CD14-positive monocyte (primary cell): Measurements from ENCODE around the gene PADI6. TPM values are rescaled to one million over a fixed set of nuclear protein-coding genes. Genes with fewer than 3 reads are reported as not detected.

Experiments
- DNase-seq, 3 donors: peaks; one replicate each; pipeline ENCODE4 v3.0.0-alpha.2; 2011 to 2022
- H2AFZ ChIP-seq: 2 replicates; pipeline ENCODE4 v1.6.0; 2012; ENCODE audit warnings: mild to moderate bottlenecking, low read depth, low read length, inconsistent platforms; ENCODE audit not compliant: insufficient read depth, poor library complexity, severe bottlenecking
- H3K27ac ChIP-seq, 2 donors: 1 replicate in 1 of 2; 2 replicates in 1 of 2; pipeline ENCODE4 v1.5.1; 2012 to 2013; ENCODE audit warnings: low read length in 2 of 2, control low read depth in 1 of 2, inconsistent platforms in 1 of 2, low read depth in 1 of 2, mild to moderate bottlenecking in 1 of 2
- H3K27me3 ChIP-seq, 2 donors: one replicate each; pipeline versions ENCODE4 v1.6.0 to v1.6.1; 2011 to 2013; ENCODE audit warnings: low read length in 2 of 2; ENCODE audit not compliant: control insufficient read depth in 2 of 2, insufficient read depth in 2 of 2
- H3K36me3 ChIP-seq, 2 donors: replicated peaks in 1 of 2; 1 replicate in 1 of 2; 2 replicates in 1 of 2; pipeline versions ENCODE4 v1.5.1 to v1.6.1; 2012 to 2013; ENCODE audit warnings: low read length in 2 of 2, control low read depth in 1 of 2, inconsistent platforms in 1 of 2, mild to moderate bottlenecking in 1 of 2; ENCODE audit not compliant: insufficient read depth in 2 of 2, control insufficient read depth in 1 of 2
- H3K4me1 ChIP-seq, 2 donors: 1 replicate in 1 of 2; 2 replicates in 1 of 2; pipeline versions ENCODE4 v1.5.1 to v1.6.1; 2012 to 2013; ENCODE audit warnings: low read length in 2 of 2, control low read depth in 1 of 2, inconsistent platforms in 1 of 2, mild to moderate bottlenecking in 1 of 2, moderate library complexity in 1 of 2; ENCODE audit not compliant: insufficient read depth in 2 of 2, control insufficient read depth in 1 of 2
- H3K4me2 ChIP-seq: replicated peaks from 2 replicates; pipeline ENCODE3; 2012; ENCODE audit warnings: low read length, moderate library complexity, mild to moderate bottlenecking; ENCODE audit not compliant: poor library complexity, severe bottlenecking; ENCODE audit errors: extremely low read depth
- H3K4me3 ChIP-seq, 3 experiments: fragments of 200-600 bp in 1 of 3; sonication (generic) in 1 of 3; replicated peaks in 1 of 3; 1 replicate in 2 of 3; 2 replicates in 1 of 3; pipeline ENCODE4 v1.5.1; 2011 to 2013; ENCODE audit warnings: low read length in 3 of 3, mild to moderate bottlenecking in 3 of 3, control low read depth in 2 of 3, low read depth in 2 of 3, inconsistent platforms in 1 of 3, moderate library complexity in 1 of 3
- H3K79me2 ChIP-seq: 2 replicates; pipeline ENCODE4 v1.6.0; 2012; ENCODE audit warnings: mild to moderate bottlenecking, control low read depth, inconsistent platforms, low read length, moderate library complexity; ENCODE audit not compliant: insufficient read depth
- H3K9ac ChIP-seq: 2 replicates; pipeline ENCODE4 v1.6.0; 2017; ENCODE audit warnings: low read length, mild to moderate bottlenecking; ENCODE audit not compliant: insufficient read depth, poor library complexity, severe bottlenecking
- H3K9me3 ChIP-seq, 2 donors: replicated peaks in 1 of 2; 1 replicate in 1 of 2; 2 replicates in 1 of 2; pipeline versions ENCODE4 v1.5.1 to v1.6.1; 2012 to 2013; ENCODE audit warnings: low read length in 2 of 2, control low read depth in 1 of 2; ENCODE audit not compliant: control insufficient read depth in 1 of 2, insufficient read depth in 1 of 2
- H4K20me1 ChIP-seq: 2 replicates; pipeline ENCODE4 v1.6.0; 2012; ENCODE audit warnings: mild to moderate bottlenecking, low read length, control low read depth, moderate library complexity; ENCODE audit not compliant: insufficient read depth
- H3K27ac Mint-ChIP-seq, 7 donors: one replicate each; pipeline ENCODE4 v1.8.0; 2020; ENCODE audit warnings: mild to moderate bottlenecking in 7 of 7, mixed read lengths in 7 of 7, moderate library complexity in 6 of 7, inconsistent platforms in 2 of 7
- H3K27me3 Mint-ChIP-seq, 3 donors: one replicate each; pipeline ENCODE4 v1.8.0; 2021 to 2022; ENCODE audit warnings: low read depth in 3 of 3, mild to moderate bottlenecking in 3 of 3, mixed read lengths in 3 of 3, moderate library complexity in 3 of 3, inconsistent platforms in 1 of 3
- H3K36me3 Mint-ChIP-seq, 2 donors: one replicate each; pipeline ENCODE4 v1.8.0; 2020; ENCODE audit warnings: mixed read lengths in 2 of 2, inconsistent platforms in 1 of 2, mild to moderate bottlenecking in 1 of 2
- H3K4me1 Mint-ChIP-seq: one replicate; pipeline ENCODE4 v1.8.0; 2020; ENCODE audit warnings: mild to moderate bottlenecking, mixed read lengths
- H3K4me3 Mint-ChIP-seq, 2 donors: one replicate each; pipeline ENCODE4 v1.8.0; 2020; ENCODE audit warnings: mild to moderate bottlenecking in 2 of 2, mixed read lengths in 2 of 2, moderate library complexity in 1 of 2
- H3K9me3 Mint-ChIP-seq, 7 donors: one replicate each; pipeline ENCODE4 v1.8.0; 2020 to 2022; ENCODE audit warnings: mixed read lengths in 7 of 7, mild to moderate bottlenecking in 6 of 7, moderate library complexity in 6 of 7, inconsistent platforms in 2 of 7
- CTCF ChIP-seq: fragments of 200-600 bp; IDR thresholded peaks from one replicate; pipeline ENCODE4 v1.8.0; 2022; ENCODE audit warnings: antibody characterized with exemption, mild to moderate bottlenecking
- WGBS: methylation state at CpG from one replicate; pipeline ENCODE4 v1.1.5; 2013; ENCODE audit warnings: missing lambda C conversion rate; ENCODE audit not compliant: insufficient coverage; 5-methylcytosine and 5-hydroxymethylcytosine counted together
- intact Hi-C, 2 donors: fragments of 100-400 bp; cut with micrococcal nuclease; formaldehyde crosslinking; loops; one replicate each; pipeline versions ENCODE4 v1.15.0 to v1.15.1; 2023
- polyA plus RNA-seq, 3 donors: library from polyadenylated mRNA; depleted of rRNA in 1 of 3; unstranded in 2 of 3; stranded (reverse) in 1 of 3; fragments of 300-500 nt in 2 of 3; fragments of >200 nt in 1 of 3; fragmentation: Illumina TruSeq in 2 of 3; gene quantifications; 1 replicate in 2 of 3; 2 replicates in 1 of 3; pipeline ENCODE4 v1.2.3, GENCODE V29; 2012 to 2021

PADI6 gene
- polyA plus RNA-seq, 3 donors, result 0.66 to 0.83 (median 0.78) TPM

- WGBS, result 93% methylated on average over 9 of the region's 10 CpGs
Measured at GRCh38 chr1:17375651-17376050, 3.7 kb downstream of the PADI6 start.

GRCh38 chr1:17377325-17377953, 5.4 kb downstream of the PADI6 start:
- Histone ChIP-seq H3K27ac (no peak overlapping the region), H2AFZ (no peak overlapping the region), H3K4me2 (no peak overlapping the region), H3K36me3 (no peaks in the 10 kb centered on the region), H3K79me2 (no peaks in the 10 kb centered on the region), H3K4me1 (peaks cover 0 to 9% of the 10 kb centered on the region in 2 donors), H4K20me1 (no peaks in the 10 kb centered on the region), H3K4me3 (no peak overlapping the region), H3K27me3 (no peaks in the 10 kb centered on the region), H3K9me3 (no peaks in the 10 kb centered on the region), H3K9ac (no peak overlapping the region)
- Mint-ChIP-seq H3K4me1 (peaks cover 6% of the 10 kb centered on the region), H3K36me3 (no peaks in the 10 kb centered on the region), H3K27ac (no peak overlapping the region), H3K9me3 (no peaks in the 10 kb centered on the region), H3K4me3 (peak overlapping the region in 1 of 2 donors; percentile 9), H3K27me3 (peaks cover 3 to 11% (median 4%) of the 10 kb centered on the region in 3 donors)
- WGBS, result 66% methylated on average over 16 of the region's 16 CpGs
- intact Hi-C loops, result no loop called here
- no peak for TF ChIP-seq CTCF
- no peak for DNase-seq

More at GRCh38 chr1:17375651-17376050, 3.7 kb downstream of the PADI6 start:
- no peak overlapping the region for H3K9ac ChIP-seq
- H3K4me3 ChIP-seq, result no peak overlapping the region
- no peak overlapping the region for H3K27ac ChIP-seq
- TF ChIP-seq CTCF, result no peak
- peaks cover 0 to under 1% of the 10 kb centered on the region in 2 donors for H3K4me1 ChIP-seq
- H3K4me3 Mint-ChIP-seq, result no peak overlapping the region
- no peaks in the 10 kb centered on the region for H3K36me3 ChIP-seq
- DNase-seq, result no peak
- H3K4me1 Mint-ChIP-seq, result peaks cover under 1% of the 10 kb centered on the region
- no peaks in the 10 kb centered on the region for H3K79me2 ChIP-seq
- no peaks in the 10 kb centered on the region for H3K9me3 ChIP-seq
- no peaks in the 10 kb centered on the region for H3K27me3 ChIP-seq
- no peaks in the 10 kb centered on the region for H3K9me3 Mint-ChIP-seq
- no peak overlapping the region for H2AFZ ChIP-seq
- peaks cover 4 to 11% (median 4%) of the 10 kb centered on the region in 3 donors for H3K27me3 Mint-ChIP-seq
- H4K20me1 ChIP-seq, result no peaks in the 10 kb centered on the region
- no peaks in the 10 kb centered on the region for H3K36me3 Mint-ChIP-seq
- no peak overlapping the region for H3K4me2 ChIP-seq
- intact Hi-C loops, result no loop called here
- H3K27ac Mint-ChIP-seq, result no peak overlapping the region
